T follicular helper cell (primary cell): ENCODE measurements around the gene COQ10B.
"Not testable (repeated sequence)": the region's sequence is repeated elsewhere in the genome, so short reads cannot be mapped to it uniquely, and the experiment has no call there.

Source experiments
- DNase-seq: peaks from one replicate; pipeline ENCODE4 v3.0.0-alpha.2; 2020; ENCODE audit warnings: low read depth
- total RNA-seq, 2 experiments: gene quantifications; one replicate each; lab custom pipeline; 2026; lab: John Stamatoyannopoulos, UW

The COQ10B gene
- 51.5 to 69.7 reads per million in 2 experiments for total RNA-seq

GRCh38 chr2:197453123-197453913 lies at the start of gene COQ10B:
COQ10B (plus strand) TSS chr2:197453552; CDS start chr2:197453561, 9 bp downstream.
- DNase-seq, result peak; percentile 97

- DNase-seq, result no peak
Measured at GRCh38 chr2:197405582-197405981, 47.8 kb upstream of the COQ10B start.

GRCh38 chr2:197414039-197414438 lies 39.3 kb upstream of the COQ10B start:
- no peak for DNase-seq

GRCh38 chr2:197414515-197414914 lies 38.8 kb upstream of the COQ10B start:
- DNase-seq, result no peak

- DNase-seq, result no peak
Measured at GRCh38 chr2:197416268-197416667, 37.1 kb upstream of the COQ10B start.

- DNase-seq, result no peak
Measured at GRCh38 chr2:197419438-197419837, 33.9 kb upstream of the COQ10B start.

- DNase-seq, result no peak
Measured at GRCh38 chr2:197423307-197423706, 30.0 kb upstream of the COQ10B start.

- no peak for DNase-seq
Measured at GRCh38 chr2:197425550-197425949, 27.8 kb upstream of the COQ10B start.

- no peak for DNase-seq
Measured at GRCh38 chr2:197426723-197427603, 26.4 kb upstream of the COQ10B start.

GRCh38 chr2:197427986-197428385 lies 25.4 kb upstream of the COQ10B start:
- DNase-seq, result no peak

- no peak for DNase-seq
Measured at GRCh38 chr2:197431858-197432257, 21.5 kb upstream of the COQ10B start.

- DNase-seq, result not testable (repeated sequence)
Measured at GRCh38 chr2:197432527-197432926, 20.8 kb upstream of the COQ10B start.

- no peak for DNase-seq
Measured at GRCh38 chr2:197433780-197434438, 19.4 kb upstream of the COQ10B start.

- DNase-seq, result peak; percentile 99
Measured at GRCh38 chr2:197434541-197435513, 18.5 kb upstream of the COQ10B start, which contains the start of gene SF3B1. SF3B1 (minus strand) TSS chr2:197435028; CDS start chr2:197434999, 29 bp downstream.

- DNase-seq, result no peak
Measured at GRCh38 chr2:197435598-197436420, 17.5 kb upstream of the COQ10B start.

GRCh38 chr2:197437380-197437779 lies 16.0 kb upstream of the COQ10B start:
- DNase-seq, result no peak

GRCh38 chr2:197442857-197443256 lies 10.5 kb upstream of the COQ10B start:
- no peak for DNase-seq

- DNase-seq, result no peak
Measured at GRCh38 chr2:197445746-197446145, 7.6 kb upstream of the COQ10B start.

- no peak for DNase-seq
Measured at GRCh38 chr2:197446844-197447243, 6.5 kb upstream of the COQ10B start.

- DNase-seq, result no peak
Measured at GRCh38 chr2:197450465-197450864, 2.9 kb upstream of the COQ10B start.
